GM18526 (cell line): ENCODE data around the gene FAM53A.

Experiments used
- POLR2A ChIP-seq: IDR thresholded peaks from 3 replicates; pipeline ENCODE4 v1.6.1; 2011; ENCODE audit not compliant: insufficient read length; ENCODE audit errors: extremely low read depth

FAM53A gene

DNA sequence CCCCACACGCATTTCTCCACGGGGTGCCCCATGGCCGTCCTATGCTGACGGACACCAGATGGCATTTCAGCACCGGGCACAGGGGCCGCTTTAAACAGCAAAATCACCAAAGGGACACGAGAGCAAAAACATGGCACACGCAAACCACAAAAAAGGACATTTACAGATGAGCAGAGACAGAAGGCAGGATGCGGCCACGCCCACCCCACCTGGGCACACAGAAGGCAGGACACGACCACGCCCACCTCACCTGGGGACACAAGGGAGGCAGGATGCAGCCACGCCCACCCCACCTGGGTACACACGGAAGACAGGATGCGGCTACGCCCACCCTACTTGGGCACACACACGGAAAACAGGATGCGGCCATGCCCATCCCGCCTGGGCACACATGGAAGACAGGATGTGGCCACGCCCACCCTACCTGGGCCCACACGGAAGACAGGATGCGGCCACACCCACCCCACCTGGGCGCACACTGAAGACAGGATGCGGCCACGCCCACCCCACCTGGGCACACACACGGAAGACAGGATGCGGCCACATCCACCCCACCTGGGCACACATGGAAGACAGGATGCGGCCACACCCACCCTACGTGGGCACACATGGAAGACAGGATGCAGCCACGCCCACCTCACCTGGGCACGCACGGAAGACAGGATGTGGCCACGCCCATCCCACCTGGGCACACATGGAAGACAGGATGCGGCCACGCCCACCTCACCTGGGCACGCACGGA is 69.1 kb downstream of the FAM53A start:
- no peak for TF ChIP-seq POLR2A

DNA sequence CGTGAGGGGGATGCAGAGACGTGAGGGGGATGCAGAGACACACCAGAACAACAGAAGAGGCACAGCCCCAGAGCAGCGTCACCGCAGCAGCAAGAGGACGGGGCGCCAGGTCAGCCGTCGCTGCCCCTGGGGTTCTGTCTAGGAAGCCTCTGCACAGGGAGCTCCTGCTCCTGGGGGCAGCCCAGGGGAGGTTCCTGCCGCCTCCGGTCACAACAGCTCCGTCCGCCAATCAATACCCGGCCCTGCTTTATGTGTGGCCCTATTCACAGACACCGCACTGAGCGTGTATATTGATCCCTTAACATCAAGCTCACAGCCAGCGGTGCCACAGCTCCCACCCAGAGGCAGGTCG is 69.6 kb downstream of the FAM53A start:
- TF ChIP-seq POLR2A, result no peak

GRCh38 chr4:1614049-1614448 is 70.1 kb downstream of the FAM53A start:
- TF ChIP-seq POLR2A, result no peak

DNA sequence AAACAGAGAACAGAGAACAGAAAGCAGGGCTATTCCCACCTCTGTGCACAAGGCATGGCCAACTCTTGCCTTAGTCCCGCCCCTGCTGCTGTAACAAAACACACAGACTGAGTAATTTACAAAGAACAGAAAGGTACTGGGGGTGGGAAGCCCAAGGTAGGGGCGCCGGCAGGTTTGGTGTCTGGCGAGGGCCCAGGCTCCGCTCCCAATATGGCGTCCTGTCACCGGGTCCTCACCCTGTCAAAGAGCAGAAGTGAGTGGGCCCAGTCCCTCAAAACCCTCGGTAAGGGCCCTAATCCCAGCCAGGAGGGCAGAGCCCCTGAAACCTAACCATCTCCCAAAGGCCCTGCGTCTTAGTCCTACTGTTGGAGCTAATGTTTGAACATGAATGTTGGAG is 71.0 kb downstream of the FAM53A start:
- no peak for TF ChIP-seq POLR2A

DNA sequence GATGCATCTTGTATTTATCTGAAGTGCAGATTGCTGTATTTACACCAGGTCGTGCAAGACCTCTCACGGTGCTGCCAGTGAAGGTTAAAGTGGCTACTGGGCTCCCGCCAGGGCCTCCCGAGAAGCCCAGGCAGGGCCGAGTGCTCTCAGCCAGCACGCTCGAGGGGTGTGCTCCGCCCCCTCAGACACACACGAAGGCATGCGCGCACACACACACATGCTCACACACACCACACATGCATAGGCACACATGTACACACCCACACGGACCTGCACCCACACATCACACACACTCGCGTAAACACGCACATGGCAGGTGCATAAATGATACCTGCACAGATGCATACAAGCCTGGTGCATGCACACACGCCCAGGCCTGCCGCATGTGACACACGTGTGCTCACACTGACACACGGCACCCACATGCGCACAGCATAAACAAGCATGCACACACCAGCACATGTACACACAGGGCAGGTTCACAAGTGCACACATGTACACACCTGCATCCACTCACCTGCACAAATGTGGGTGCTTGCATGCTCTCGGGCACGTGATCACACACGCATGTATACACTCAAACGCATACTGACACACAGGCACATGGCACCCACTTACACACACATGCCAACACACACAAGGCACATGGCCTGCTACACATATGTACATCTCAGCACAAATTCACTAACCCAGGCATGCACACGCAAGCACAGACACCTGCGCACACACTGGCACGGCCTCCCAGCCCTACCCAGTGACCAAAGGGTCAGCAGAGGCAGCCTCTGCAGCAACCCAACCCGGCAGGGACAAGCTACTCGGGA is 71.6 kb downstream of the FAM53A start:
- no peak for TF ChIP-seq POLR2A

- TF ChIP-seq POLR2A, result no peak
Observed at GRCh38 chr4:1611501-1611870, 72.6 kb downstream of the FAM53A start.

DNA sequence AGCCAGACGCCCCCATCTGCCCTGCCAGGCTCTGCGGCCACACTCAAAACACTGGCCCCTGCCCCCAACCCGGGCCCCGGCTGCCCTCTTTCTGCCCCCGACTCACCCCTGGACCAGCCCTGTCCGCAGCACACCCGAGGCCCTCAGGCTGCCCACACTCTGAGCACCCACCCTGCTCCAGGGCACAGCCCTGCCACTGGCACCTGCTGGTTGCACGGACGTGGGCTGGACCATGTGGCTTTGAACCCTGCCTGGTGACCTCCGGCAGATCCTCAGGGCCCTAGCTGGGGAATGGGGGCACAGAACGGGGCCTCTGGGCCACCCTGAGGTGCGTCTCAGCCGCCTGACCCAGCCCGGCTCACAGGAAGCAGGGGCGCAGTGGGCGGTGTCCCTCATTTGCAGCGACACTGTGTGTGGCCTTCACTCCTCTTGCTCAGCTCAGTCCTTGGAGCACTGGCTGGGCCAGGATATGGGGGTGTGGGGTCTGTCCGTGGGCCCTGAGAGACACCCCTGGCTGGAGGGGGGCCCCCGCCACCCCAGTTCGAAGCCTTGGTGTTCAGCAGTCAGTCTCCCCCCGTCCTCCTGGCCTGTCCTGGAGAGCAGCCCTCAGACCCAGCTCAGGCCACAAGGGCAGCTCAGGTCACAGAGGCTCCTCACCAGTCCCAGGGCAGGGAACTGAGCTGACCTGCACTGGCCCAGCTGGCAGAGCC is 73.2 kb downstream of the FAM53A start:
- no peak for TF ChIP-seq POLR2A

GRCh38 chr4:1609901-1610790 is 74.0 kb downstream of the FAM53A start:
- no peak for TF ChIP-seq POLR2A

DNA sequence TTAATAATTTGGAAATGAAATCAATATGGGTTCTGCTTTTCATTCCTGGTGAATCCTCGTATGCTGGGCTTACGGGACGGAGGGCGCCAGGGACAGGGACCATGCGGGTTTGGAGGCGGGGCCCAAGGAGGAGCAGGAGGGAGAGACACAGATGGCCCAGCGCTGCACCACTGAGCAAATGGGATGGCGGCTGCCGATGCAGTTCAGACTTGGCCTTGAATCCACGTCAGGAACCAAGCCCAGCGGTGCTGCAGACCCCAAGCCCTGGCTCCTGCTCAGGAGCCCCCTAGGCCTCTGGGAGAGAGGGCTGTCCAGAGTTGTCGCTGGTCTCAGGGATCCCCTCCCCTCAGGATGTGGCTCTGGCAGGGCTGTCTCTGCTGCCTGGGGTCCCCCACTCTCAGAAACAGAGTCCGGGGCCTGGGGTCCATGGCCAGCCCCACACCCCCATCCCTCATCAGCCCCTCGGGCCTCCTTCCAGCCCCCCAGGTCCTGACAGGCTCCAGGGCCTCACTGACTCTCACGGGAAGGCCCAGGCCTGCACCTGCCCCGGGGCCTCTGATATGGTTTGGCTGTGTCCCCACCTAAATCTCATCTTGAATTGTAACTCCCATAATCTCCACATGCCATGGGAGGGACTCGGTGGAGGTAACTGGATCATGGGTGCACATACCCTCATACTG is 75.2 kb downstream of the FAM53A start:
- no peak for TF ChIP-seq POLR2A

DNA sequence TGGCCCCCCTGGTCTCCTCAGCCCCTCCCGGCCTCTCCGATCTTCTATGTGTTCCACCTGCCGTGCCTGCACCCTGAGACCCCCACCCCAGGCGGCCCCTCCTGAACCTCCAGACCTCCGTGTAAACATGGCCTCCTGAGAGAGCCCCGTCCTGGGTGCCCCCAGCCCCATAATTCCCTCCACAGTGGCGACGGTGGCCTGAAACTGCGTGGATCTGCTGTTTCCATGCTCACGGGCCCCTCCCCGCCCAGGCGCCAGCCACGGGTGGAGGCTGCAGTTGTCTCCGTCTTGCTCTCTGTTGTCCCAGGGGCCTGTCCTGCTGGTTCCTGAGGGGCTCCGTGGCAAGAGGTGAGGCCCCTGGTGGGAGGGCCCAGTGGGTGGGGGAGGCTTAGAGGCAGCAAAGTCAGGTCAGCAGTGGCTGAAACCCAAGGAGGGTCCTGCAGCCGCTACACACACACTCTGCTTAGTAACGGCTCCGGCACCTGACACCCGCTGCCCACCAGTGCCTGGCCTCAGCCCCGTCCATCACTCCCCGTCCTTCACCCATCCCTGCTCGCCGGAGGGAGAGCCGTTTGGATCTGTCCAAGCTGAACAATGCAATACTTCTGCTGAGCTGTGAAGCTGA is 75.8 kb downstream of the FAM53A start:
- TF ChIP-seq POLR2A, result no peak

DNA sequence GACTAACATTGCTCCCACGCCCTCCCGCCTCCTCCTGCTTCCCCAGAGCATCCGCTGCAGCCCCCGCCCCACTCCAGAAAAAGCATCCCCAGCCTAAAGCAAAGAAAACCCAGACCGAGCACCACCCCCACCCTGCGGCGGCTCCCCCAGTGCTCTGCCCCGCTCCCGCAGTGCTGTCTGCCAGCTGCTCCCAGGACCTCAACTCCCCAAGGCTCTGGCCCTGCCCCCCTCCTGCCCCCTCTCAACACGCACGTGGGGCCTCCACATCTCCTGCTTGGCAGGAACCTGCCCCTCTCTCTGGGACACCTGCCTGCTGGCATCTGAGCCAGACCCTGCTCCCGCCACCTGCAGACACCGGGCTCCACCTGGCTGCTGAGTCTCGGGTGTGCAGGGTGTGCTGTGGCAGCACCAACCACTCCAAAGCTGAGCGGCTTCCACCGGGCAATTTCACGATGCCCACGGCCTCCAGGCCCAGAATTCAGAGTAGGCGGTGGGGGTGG is 79.4 kb downstream of the FAM53A start:
- no peak for TF ChIP-seq POLR2A

DNA sequence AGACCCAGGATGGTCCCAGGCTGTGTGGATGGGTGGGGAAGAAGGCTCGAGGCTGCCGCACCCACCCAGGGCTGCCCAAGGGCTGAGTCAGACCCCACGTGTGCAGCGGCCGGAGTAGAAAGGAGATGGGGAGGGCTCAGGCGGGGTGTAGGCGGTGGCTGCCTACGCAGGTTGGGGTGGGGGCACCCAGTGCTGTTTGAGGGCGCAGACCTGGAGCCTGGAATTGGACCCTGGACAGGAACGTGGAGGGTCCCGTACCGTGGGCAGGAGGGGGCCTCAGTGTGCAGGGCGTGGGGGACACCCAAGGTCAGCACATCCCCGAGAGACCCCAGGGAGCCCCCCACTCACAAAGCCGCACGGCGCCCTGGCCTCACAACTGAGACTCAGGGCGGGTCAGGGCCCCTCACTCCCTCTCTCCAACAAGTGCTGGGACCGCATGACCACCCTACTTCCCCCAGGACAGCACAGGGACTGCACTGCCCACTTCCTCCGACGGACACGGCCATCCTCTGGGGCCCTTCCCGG is 79.9 kb downstream of the FAM53A start:
- no peak for TF ChIP-seq POLR2A

DNA sequence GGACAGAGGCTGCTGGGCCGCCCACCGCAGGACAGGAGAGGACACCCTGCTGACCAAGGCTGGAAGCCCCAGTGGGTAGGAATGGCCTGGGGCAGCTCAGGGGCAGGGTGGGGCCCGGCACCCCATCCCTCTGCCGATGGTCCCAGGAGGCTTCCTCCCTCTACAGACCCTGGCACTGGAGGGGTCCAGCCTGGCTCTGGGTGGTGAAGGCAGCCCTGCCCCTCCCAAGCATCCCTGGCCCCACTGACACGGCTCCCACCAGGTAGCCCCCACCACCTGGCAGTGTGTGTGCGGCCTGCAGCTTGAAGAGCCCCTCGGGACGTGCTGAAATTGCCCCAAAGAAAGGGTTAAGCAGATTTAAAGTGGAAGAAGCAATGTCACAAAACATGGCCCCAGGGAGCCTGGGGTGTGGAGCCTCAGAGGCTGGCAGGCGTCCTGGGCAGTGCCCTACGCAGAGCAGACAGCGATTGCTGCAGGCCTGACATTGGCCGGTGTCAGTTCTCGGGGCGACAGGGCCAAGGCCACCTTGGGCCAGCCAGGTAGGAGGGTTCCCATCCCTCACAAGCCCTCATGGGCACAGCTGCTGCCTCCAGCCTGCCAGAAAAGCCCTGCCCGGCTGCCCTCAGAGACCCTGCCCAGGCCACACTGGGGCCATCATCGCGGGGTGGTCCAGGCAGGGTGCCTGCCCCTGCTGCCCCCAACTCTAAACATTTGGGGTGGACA is 80.5 kb downstream of the FAM53A start:
- no peak for TF ChIP-seq POLR2A
